Activated CD4-positive, alpha-beta T cell treated with anti-CD3 and anti-CD28 coated beads for 36 hours (primary cell): ENCODE results near the gene KLF4. TPM values are rescaled to one million over a fixed set of nuclear protein-coding genes. Genes with fewer than 3 reads are reported as not detected.
A peak's percentile ranks its signal among the peaks of the same experiment; 100 is the strongest.
"Not testable (repeated sequence)": the region's sequence is repeated elsewhere in the genome, so short reads cannot be mapped to it uniquely, and the experiment has no call there.

Source experiments
- ATAC-seq: fragments of 200-7000 bp; cut with Tn5 transposase; one replicate; pipeline ENCODE4 v1.10.0; 2021; ENCODE audit warnings: mild to moderate bottlenecking, moderate library complexity
- CTCF ChIA-PET: fragments of 350-600 bp; sonication (Branson Sonifier 250); formaldehyde crosslinking; loops from one replicate; lab custom pipeline; 2021; ENCODE audit warnings: antibody characterized with exemption; lab: Charles Lee
- POLR2A ChIA-PET: fragments of 350-600 bp; sonication (Branson Sonifier 250); formaldehyde crosslinking; loops from one replicate; lab custom pipeline; 2021; ENCODE audit warnings: antibody characterized with exemption, inconsistent platforms; lab: Charles Lee
- DNase-seq: peaks from one replicate; pipeline ENCODE4 v3.0.0-alpha.2; 2020
- H3K27ac Mint-ChIP-seq: one replicate; pipeline ENCODE4 v1.8.0; 2021; ENCODE audit warnings: mixed read lengths
- H3K27me3 Mint-ChIP-seq: one replicate; pipeline ENCODE4 v1.8.0; 2021; ENCODE audit warnings: mixed read lengths
- H3K36me3 Mint-ChIP-seq: one replicate; pipeline ENCODE4 v1.8.0; 2021; ENCODE audit warnings: low read depth, mixed read lengths
- H3K4me1 Mint-ChIP-seq: one replicate; pipeline ENCODE4 v1.8.0; 2021; ENCODE audit warnings: mixed read lengths
- H3K4me3 Mint-ChIP-seq: one replicate; pipeline ENCODE4 v1.8.0; 2021; ENCODE audit warnings: mild to moderate bottlenecking, moderate library complexity, mixed read lengths
- H3K9me3 Mint-ChIP-seq: one replicate; pipeline ENCODE4 v1.8.0; 2021; ENCODE audit warnings: low read depth, mixed read lengths
- intact Hi-C, 2 experiments: fragments of 100-400 bp; cut with DNase I in 1 of 2; cut with micrococcal nuclease in 1 of 2; formaldehyde crosslinking; loops; one replicate each; pipeline versions ENCODE4 v1.14.2 to v1.15.1; 2022 to 2024; cut with DNase I, micrococcal nuclease
- total RNA-seq, 2 experiments: library from RNA; stranded (reverse); gene quantifications; one replicate each; pipeline ENCODE4 v1.2.3, GENCODE V29; 2021

The KLF4 gene
- total RNA-seq, 2 experiments from 2014 or later = 0.88 to 1.2 TPM

- intact Hi-C loops = no loop called here
- H3K4me1 Mint-ChIP-seq = no peaks in the 10 kb centered on the region
- CTCF ChIA-PET = no interaction called here
- H3K27me3 Mint-ChIP-seq = no peaks in the 10 kb centered on the region
- no peaks in the 10 kb centered on the region for H3K36me3 Mint-ChIP-seq
- H3K4me3 Mint-ChIP-seq = no peak overlapping the region
- ATAC-seq (no peak), DNase-seq (no peak)
- no peak overlapping the region for H3K27ac Mint-ChIP-seq
- POLR2A ChIA-PET = no interaction called here
- no peaks in the 10 kb centered on the region for H3K9me3 Mint-ChIP-seq
Observed at GRCh38 chr9:107502464-107502863, 12.9 kb upstream of the KLF4 start.

GRCh38 chr9:107500421-107501200 is 11.0 kb upstream of the KLF4 start:
- H3K4me1 Mint-ChIP-seq, DNase-seq, H3K27ac Mint-ChIP-seq, intact Hi-C loops, ATAC-seq, H3K9me3 Mint-ChIP-seq, H3K27me3 Mint-ChIP-seq, POLR2A ChIA-PET, H3K36me3 Mint-ChIP-seq, CTCF ChIA-PET, H3K4me3 Mint-ChIP-seq: not testable (repeated sequence)

- ATAC-seq = no peak
- Mint-ChIP-seq H3K27me3 (peaks cover 28% of the 10 kb centered on the region), H3K9me3 (no peaks in the 10 kb centered on the region), H3K4me3 (no peak overlapping the region), H3K36me3 (no peaks in the 10 kb centered on the region), H3K27ac (no peak overlapping the region), H3K4me1 (no peaks in the 10 kb centered on the region)
- ChIA-PET POLR2A (no interaction called here), CTCF (interaction anchor here (0.7 kb wide), 1 partner anchor 192 kb away, joined by 3 read pairs; no protein-coding TSS in a partner anchor)
- DNase-seq = no peak
- intact Hi-C loops = no loop called here
Observed at GRCh38 chr9:107496976-107497375, 7.4 kb upstream of the KLF4 start.

GRCh38 chr9:107492381-107492970 is 2.9 kb upstream of the KLF4 start:
- Mint-ChIP-seq H3K4me1 (peaks cover 20% of the 10 kb centered on the region), H3K4me3 (no peak overlapping the region), H3K36me3 (no peaks in the 10 kb centered on the region), H3K27ac (no peak overlapping the region), H3K27me3 (peaks cover 57% of the 10 kb centered on the region), H3K9me3 (no peaks in the 10 kb centered on the region)
- DNase-seq = no peak
- POLR2A ChIA-PET = no interaction called here
- ATAC-seq = no peak
- CTCF ChIA-PET = interaction anchor here (0.7 kb wide), 1 partner anchor 157 kb away, joined by 3 read pairs; no protein-coding TSS in a partner anchor
- intact Hi-C loops = no loop called here

GRCh38 chr9:107491081-107492053 is 1.8 kb upstream of the KLF4 start:
- ATAC-seq = no peak
- POLR2A ChIA-PET = no interaction called here
- Mint-ChIP-seq H3K36me3 (no peaks in the 10 kb centered on the region), H3K4me1 (peaks cover 20% of the 10 kb centered on the region), H3K4me3 (no peak overlapping the region), H3K27ac (no peak overlapping the region), H3K9me3 (no peaks in the 10 kb centered on the region), H3K27me3 (peaks cover 59% of the 10 kb centered on the region)
- CTCF ChIA-PET = no interaction called here
- peak; percentile 7 for DNase-seq
- intact Hi-C loops = no loop called here

- H3K36me3 Mint-ChIP-seq, DNase-seq, CTCF ChIA-PET, ATAC-seq, H3K9me3 Mint-ChIP-seq, intact Hi-C loops, POLR2A ChIA-PET, H3K27ac Mint-ChIP-seq: not testable (repeated sequence)
- H3K27me3 Mint-ChIP-seq = peaks cover 59% of the 10 kb centered on the region
- peaks cover 20% of the 10 kb centered on the region for H3K4me1 Mint-ChIP-seq
- peak overlapping the region; percentile 65 for H3K4me3 Mint-ChIP-seq
Observed at GRCh38 chr9:107490606-107490970, 1.0 kb upstream of the KLF4 start.

- Mint-ChIP-seq H3K27me3 (peaks cover 53% of the 10 kb centered on the region), H3K4me3 (peak overlapping the region; percentile 55), H3K36me3 (no peaks in the 10 kb centered on the region), H3K27ac (no peak overlapping the region), H3K4me1 (peaks cover 20% of the 10 kb centered on the region), H3K9me3 (no peaks in the 10 kb centered on the region)
- peak; percentile 21 for ATAC-seq
- intact Hi-C loops = loop anchor here in 1 of 2 experiments (1.0 to 10.0 kb wide), 7 partner anchors 60 to 1626 kb away; partner anchors contain the start of genes ABITRAM, CTNNAL1, ELP1 and RAD23B
- no peak for DNase-seq
- CTCF ChIA-PET = no interaction called here
- POLR2A ChIA-PET = no interaction called here
Observed at GRCh38 chr9:107489144-107489673, 360 bp downstream of the KLF4 start.

GRCh38 chr9:107488375-107489143 is 1.0 kb downstream of the KLF4 start:
- Mint-ChIP-seq H3K9me3 (no peaks in the 10 kb centered on the region), H3K27me3 (peaks cover 53% of the 10 kb centered on the region), H3K27ac (no peak overlapping the region), H3K36me3 (no peaks in the 10 kb centered on the region), H3K4me1 (peaks cover 20% of the 10 kb centered on the region), H3K4me3 (peak overlapping the region; percentile 55)
- ATAC-seq (no peak), DNase-seq (peak; percentile 44)
- intact Hi-C loops = loop anchor here in 1 of 2 experiments (1.0 to 10.0 kb wide), 7 partner anchors 60 to 1626 kb away; partner anchors contain the start of genes ABITRAM, CTNNAL1, ELP1 and RAD23B
- CTCF ChIA-PET = interaction anchor here (1.3 kb wide), 1 partner anchor 315 kb away, joined by 4 read pairs; no protein-coding TSS in a partner anchor
- POLR2A ChIA-PET = no interaction called here

- Mint-ChIP-seq H3K4me3 (peak overlapping the region; percentile 35), H3K9me3 (no peaks in the 10 kb centered on the region), H3K36me3 (no peaks in the 10 kb centered on the region), H3K27me3 (peaks cover 56% of the 10 kb centered on the region), H3K4me1 (peaks cover 20% of the 10 kb centered on the region), H3K27ac (no peak overlapping the region)
- ChIA-PET CTCF (interaction anchor here (1.3 kb wide), 1 partner anchor 314 kb away, joined by 4 read pairs; no protein-coding TSS in a partner anchor), POLR2A (no interaction called here)
- intact Hi-C loops = loop anchor here in 1 of 2 experiments (2.0 to 10.0 kb wide), 5 partner anchors 61 to 1627 kb away; partner anchors contain the start of genes CTNNAL1 and TMEM245
- DNase-seq (peak; percentile 59), ATAC-seq (no peak)
Observed at GRCh38 chr9:107487521-107488374, 1.8 kb downstream of the KLF4 start.
